Neural cell (in vitro differentiated cells): ENCODE data around the gene RERE. TPM values are rescaled to one million over a fixed set of nuclear protein-coding genes. Genes with fewer than 3 reads are reported as not detected.

Experiments
- H2AFZ ChIP-seq: fragments of 200-600, 300-800 bp; sonication (generic), shearing (Covaris generic); 2 replicates; pipeline ENCODE4 v1.6.0; 2014; ENCODE audit warnings: low read depth, mild to moderate bottlenecking, antibody characterized with exemption, low read length, moderate library complexity
- H3F3A ChIP-seq: fragments of 200-600 bp; shearing (Covaris generic); 2 replicates; pipeline ENCODE4 v1.6.1; 2016; ENCODE audit warnings: mild to moderate bottlenecking, moderate library complexity, mixed read lengths, antibody characterized with exemption, low read length; ENCODE audit not compliant: insufficient read depth, poor library complexity, severe bottlenecking
- H3K27ac ChIP-seq: fragments of 200-600, 300-800 bp; sonication (generic), shearing (Covaris generic); 2 replicates; pipeline ENCODE4 v1.5.1; 2014; ENCODE audit warnings: mild to moderate bottlenecking, low read length, moderate library complexity
- H3K27me3 ChIP-seq: fragments of 300-800, 200-600 bp; sonication (generic), shearing (Covaris generic); 2 replicates; pipeline ENCODE4 v1.6.0; 2014; ENCODE audit warnings: mild to moderate bottlenecking, low read depth, low read length, moderate library complexity; ENCODE audit not compliant: insufficient read depth
- H3K36me3 ChIP-seq: fragments of 300-800, 200-600 bp; sonication (generic), shearing (Covaris generic); 2 replicates; pipeline ENCODE4 v1.5.1; 2014; ENCODE audit warnings: mild to moderate bottlenecking, antibody characterized with exemption, low read length, moderate library complexity; ENCODE audit not compliant: insufficient read depth
- H3K4me2 ChIP-seq: fragments of 300-800, 200-600 bp; sonication (generic), shearing (Covaris generic); 2 replicates; pipeline ENCODE4 v1.6.0; 2014; ENCODE audit warnings: mild to moderate bottlenecking, low read length
- H3K4me3 ChIP-seq: fragments of 300-800, 200-600 bp; sonication (generic), shearing (Covaris generic); 2 replicates; pipeline ENCODE4 v1.5.1; 2014; ENCODE audit warnings: mild to moderate bottlenecking, low read length, moderate library complexity
- H3K79me2 ChIP-seq: fragments of 200-600 bp; shearing (Covaris generic); replicated peaks from 2 replicates; pipeline ENCODE4 v1.6.0; 2014; ENCODE audit warnings: mild to moderate bottlenecking, low read length, moderate library complexity; ENCODE audit not compliant: insufficient read depth
- H3K9ac ChIP-seq: fragments of 300-800, 200-600 bp; sonication (generic), shearing (Covaris generic); 2 replicates; pipeline ENCODE4 v1.6.1; 2016; ENCODE audit warnings: mild to moderate bottlenecking, low read length, mixed read lengths
- H3K9me2 ChIP-seq: fragments of 200-600 bp; shearing (Covaris generic); 2 replicates; pipeline ENCODE4 v1.6.1; 2016; ENCODE audit warnings: mild to moderate bottlenecking, low read length, mixed read lengths; ENCODE audit not compliant: insufficient read depth
- H3K9me3 ChIP-seq: fragments of 200-600, 300-800 bp; sonication (generic), shearing (Covaris generic); 2 replicates; pipeline ENCODE4 v1.6.1; 2016; ENCODE audit warnings: mild to moderate bottlenecking, mixed run types, low read length, moderate library complexity, mixed read lengths
- H4K20me1 ChIP-seq: fragments of 200-600 bp; shearing (Covaris generic); 2 replicates; pipeline ENCODE4 v1.6.1; 2016; ENCODE audit warnings: mild to moderate bottlenecking, mixed run types; ENCODE audit not compliant: insufficient read depth
- CTCF ChIP-seq: fragments of 450-650 bp; IDR thresholded peaks from 2 replicates; pipeline ENCODE4 v1.5.1; 2014; ENCODE audit warnings: antibody characterized with exemption, mild to moderate bottlenecking, moderate library complexity; ENCODE audit not compliant: poor library complexity, severe bottlenecking
- EP300 ChIP-seq: fragments of 450-650 bp; conservative IDR thresholded peaks from 2 replicates; pipeline ENCODE4 v1.6.1; 2014; ENCODE audit warnings: antibody characterized with exemption, mild to moderate bottlenecking, moderate library complexity; ENCODE audit not compliant: poor library complexity, severe bottlenecking
- EZH2 ChIP-seq: fragments of 200-600, 300-800 bp; shearing (Covaris generic), sonication (generic); IDR thresholded peaks from 2 replicates; pipeline ENCODE4 v1.6.1; 2014; ENCODE audit warnings: antibody characterized with exemption, low read length, borderline replicate concordance, mild to moderate bottlenecking; ENCODE audit not compliant: insufficient read depth, poor library complexity, severe bottlenecking
- MXI1 ChIP-seq: fragments of 450-650 bp; conservative IDR thresholded peaks from 2 replicates; pipeline ENCODE4 v1.6.1; 2014; ENCODE audit warnings: antibody characterized with exemption, mild to moderate bottlenecking; ENCODE audit not compliant: poor library complexity, severe bottlenecking
- POLR2AphosphoS5 ChIP-seq: IDR thresholded peaks from 2 replicates; pipeline ENCODE4 v1.6.1; 2012
- RAD21 ChIP-seq: fragments of 450-650 bp; conservative IDR thresholded peaks from 2 replicates; pipeline ENCODE4 v1.6.1; 2014; ENCODE audit warnings: antibody characterized with exemption, mild to moderate bottlenecking, moderate library complexity
- REST ChIP-seq: IDR thresholded peaks from 2 replicates; pipeline ENCODE4 v1.6.1; 2012; ENCODE audit warnings: borderline replicate concordance
- SMC3 ChIP-seq: fragments of 450-650 bp; conservative IDR thresholded peaks from 2 replicates; pipeline ENCODE4 v1.6.1; 2014; ENCODE audit warnings: antibody characterized with exemption, mild to moderate bottlenecking, moderate library complexity; ENCODE audit not compliant: poor library complexity
- TAF1 ChIP-seq: IDR thresholded peaks from 2 replicates; pipeline ENCODE4 v1.6.1; 2012; ENCODE audit warnings: low read depth
- polyA plus RNA-seq: library from polyadenylated mRNA; depleted of rRNA; stranded (reverse); fragments of >200 nt; gene quantifications from 2 replicates; pipeline ENCODE4 v1.2.3, GENCODE V29; 2014

The RERE gene
- polyA plus RNA-seq, 1 donor from 2014 or later = 21.0 TPM

DNA sequence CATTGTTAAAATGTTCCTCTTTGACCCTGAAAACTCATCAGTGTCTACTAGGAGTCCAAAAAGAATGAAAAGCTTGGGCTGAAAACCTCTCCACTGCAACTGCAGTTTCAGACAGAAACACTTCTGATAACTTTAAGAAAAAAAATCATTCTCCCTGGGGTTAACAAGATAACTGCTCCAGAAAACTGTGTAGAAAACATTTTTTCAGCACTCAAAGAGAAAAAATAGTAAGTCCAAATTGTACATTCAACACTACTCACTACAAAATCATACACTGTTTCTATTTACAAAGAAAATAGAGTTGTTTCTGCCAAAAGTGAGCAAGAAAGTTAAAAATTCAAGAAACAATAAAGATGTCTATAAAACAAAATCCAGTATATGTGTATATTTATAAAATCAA lies 157.8 kb downstream of the RERE start:
- Histone ChIP-seq H2AFZ (no peak overlapping the region), H3K27ac (no peak overlapping the region), H3F3A (peaks cover 5% of the 10 kb centered on the region), H3K79me2 (peaks cover 82% of the 10 kb centered on the region), H3K9me2 (no peaks in the 10 kb centered on the region), H3K4me3 (no peak overlapping the region), H3K9ac (no peak overlapping the region), H3K4me2 (no peak overlapping the region), H3K27me3 (no peaks in the 10 kb centered on the region), H4K20me1 (peaks cover 30% of the 10 kb centered on the region), H3K9me3 (no peaks in the 10 kb centered on the region), H3K36me3 (no peaks in the 10 kb centered on the region)
- TF ChIP-seq EZH2 (no peak), MXI1 (no peak), TAF1 (no peak), EP300 (no peak), CTCF (no peak), REST (no peak), SMC3 (no peak), POLR2AphosphoS5 (no peak), RAD21 (no peak)

DNA sequence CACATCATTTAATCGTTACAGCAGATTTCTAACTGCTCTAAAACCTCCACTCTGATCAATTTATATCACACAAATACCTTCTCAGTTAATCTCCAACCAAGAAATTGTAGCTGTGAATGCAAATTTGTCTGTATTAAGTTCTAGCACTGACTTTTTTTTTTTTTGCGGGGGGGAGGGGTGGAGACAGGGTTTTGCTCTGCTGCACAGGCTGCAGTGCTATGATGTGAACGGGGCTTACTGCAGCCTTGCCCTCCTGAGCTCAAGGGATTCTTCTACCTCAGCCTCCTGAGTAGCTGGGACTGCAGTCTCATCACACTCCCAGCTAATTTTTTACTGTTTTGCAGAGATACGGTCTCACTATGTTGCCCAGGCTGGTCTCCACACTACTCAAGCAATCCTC lies 163.6 kb downstream of the RERE start:
- no peak for TF ChIP-seq EZH2
- no peak for TF ChIP-seq REST
- TF ChIP-seq MXI1 = no peak
- TF ChIP-seq TAF1 = no peak
- no peak for TF ChIP-seq SMC3
- TF ChIP-seq RAD21 = no peak
- TF ChIP-seq CTCF = no peak
- no peak for TF ChIP-seq POLR2AphosphoS5
- no peak for TF ChIP-seq EP300
- Histone ChIP-seq H3K4me2 (no peak overlapping the region), H3K79me2 (peaks cover 72% of the 10 kb centered on the region), H3K9ac (no peak overlapping the region), H3K9me2 (no peaks in the 10 kb centered on the region), H3F3A (no peaks in the 10 kb centered on the region), H3K36me3 (no peaks in the 10 kb centered on the region), H4K20me1 (peaks cover 8% of the 10 kb centered on the region), H3K27me3 (no peaks in the 10 kb centered on the region), H3K4me3 (no peak overlapping the region), H3K9me3 (no peaks in the 10 kb centered on the region), H2AFZ (no peak overlapping the region), H3K27ac (no peak overlapping the region)
